Measurements from ENCODE around the gene SMIM20.

GRCh38 chr4:25978327-25978726 is 64.3 kb downstream of the SMIM20 start:
- no peak for TF ChIP-seq CTCF (IDR thresholded peaks at IDR 0.05; ENCODE audit: insufficient read depth, low read length, poor library complexity, severe bottlenecking)
- TF ChIP-seq EZH2phosphoT487 (conservative IDR thresholded peaks at IDR 0.05; ENCODE audit: low read length): no peak

Measured in SU-DHL-6 (cell line).